Activated CD4-positive, alpha-beta memory T cell treated with anti-CD3 and anti-CD28 coated beads for 36 hours (primary cell): Measurements from ENCODE around the gene BLVRB. TPM values are rescaled to one million over a fixed set of nuclear protein-coding genes. Genes with fewer than 3 reads are reported as not detected.

ENCODE experiments used
- CTCF ChIA-PET: fragments of 350-600 bp; sonication (Branson Sonifier 250); formaldehyde crosslinking; loops from one replicate; lab custom pipeline; 2021; ENCODE audit warnings: antibody characterized with exemption, inconsistent platforms; lab: Charles Lee
- POLR2A ChIA-PET: fragments of 350-600 bp; sonication (Branson Sonifier 250); formaldehyde crosslinking; loops from one replicate; lab custom pipeline; 2021; ENCODE audit warnings: antibody characterized with exemption; lab: Charles Lee
- DNase-seq: peaks from one replicate; pipeline ENCODE4 v3.0.0-alpha.2; 2020
- H3K27ac Mint-ChIP-seq: one replicate; pipeline ENCODE4 v1.8.0; 2021; ENCODE audit warnings: mixed read lengths
- H3K27me3 Mint-ChIP-seq: one replicate; pipeline ENCODE4 v1.8.0; 2021; ENCODE audit warnings: mixed read lengths
- H3K36me3 Mint-ChIP-seq: one replicate; pipeline ENCODE4 v1.8.0; 2021; ENCODE audit warnings: mixed read lengths
- H3K4me1 Mint-ChIP-seq: one replicate; pipeline ENCODE4 v1.8.0; 2021; ENCODE audit warnings: low read depth, mixed read lengths
- H3K4me3 Mint-ChIP-seq: one replicate; pipeline ENCODE4 v1.8.0; 2021; ENCODE audit warnings: mild to moderate bottlenecking, mixed read lengths
- H3K9me3 Mint-ChIP-seq: one replicate; pipeline ENCODE4 v1.8.0; 2021; ENCODE audit warnings: mixed read lengths
- intact Hi-C: fragments of 100-400 bp; cut with micrococcal nuclease; formaldehyde crosslinking; loops from one replicate; pipeline ENCODE4 v1.15.1; 2023
- total RNA-seq, 2 experiments: library from RNA; stranded (reverse); gene quantifications; one replicate each; pipeline ENCODE4 v1.2.3, GENCODE V29; 2021

Gene BLVRB
- 10 to 100 TPM; 34.6 to 37.6 TPM for total RNA-seq

DNA sequence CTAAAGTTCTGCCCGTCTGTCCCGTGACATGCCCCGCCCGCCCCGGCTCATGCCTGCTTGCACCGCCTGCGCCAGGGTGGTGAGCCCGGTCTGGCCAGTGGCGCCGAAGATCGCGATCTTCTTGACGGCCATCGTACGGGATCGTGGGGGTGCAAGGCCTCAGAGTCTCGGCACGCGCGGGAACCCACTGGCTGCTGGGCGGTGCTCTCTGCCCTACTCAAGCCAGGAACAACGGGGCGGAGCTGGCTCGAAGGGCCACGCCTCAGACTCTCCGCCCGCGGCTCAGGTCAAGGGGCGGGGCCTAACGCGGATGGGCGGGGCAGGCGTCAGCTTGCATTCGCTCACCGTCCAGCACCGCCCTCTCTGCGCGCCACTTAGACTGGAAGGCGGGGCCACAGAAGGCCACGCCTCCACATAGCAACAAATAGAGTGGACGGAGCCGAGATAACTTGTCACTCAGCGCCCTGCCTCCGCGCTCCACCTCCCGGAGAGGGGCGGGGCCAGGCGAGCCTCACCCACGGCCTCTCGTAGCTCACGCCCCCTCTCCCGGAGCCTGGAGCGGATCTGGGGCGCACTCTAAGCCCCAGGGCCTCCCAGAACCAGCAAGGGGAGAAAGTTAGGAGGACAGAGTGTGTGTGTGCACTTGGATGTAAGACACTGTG, at the start of gene BLVRB:
Gene BLVRB (minus strand): TSS at position 189 of the 662 bp plus-strand sequence. CDS start 57 bp downstream, at position 132.
- Mint-ChIP-seq H3K27ac (peak within 1 kb of the TSS; percentile 68), H3K27me3 (peaks cover 10% of the 10 kb centered on the region), H3K4me3 (peak within 1 kb of the TSS; percentile 76), H3K9me3 (no peaks in the 10 kb centered on the region), H3K36me3 (peaks cover 5% of the 10 kb centered on the region), H3K4me1 (peaks cover 31% of the 10 kb centered on the region)
- intact Hi-C loops: loop anchor here (1.0 to 10.0 kb wide), 8 partner anchors 11 to 289 kb away; partner anchors contain the start of genes ACTMAP, C19orf47, PLD3 and SERTAD3
- DNase-seq: peak; percentile 100
- ChIA-PET CTCF (interaction anchor here (0.6 to 4.1 kb wide), 15 partner anchors 10 to 169 kb away, joined by 3 to 32 read pairs (median 8); partner anchors contain the start of genes SERTAD1 and SERTAD3), POLR2A (interaction anchor here (0.6 to 4.3 kb wide), 7 partner anchors 10 to 798 kb away, joined by 3 to 20 read pairs (median 4); partner anchors contain the start of genes C19orf47, HNRNPUL1, PLD3 and SERTAD3)

DNA sequence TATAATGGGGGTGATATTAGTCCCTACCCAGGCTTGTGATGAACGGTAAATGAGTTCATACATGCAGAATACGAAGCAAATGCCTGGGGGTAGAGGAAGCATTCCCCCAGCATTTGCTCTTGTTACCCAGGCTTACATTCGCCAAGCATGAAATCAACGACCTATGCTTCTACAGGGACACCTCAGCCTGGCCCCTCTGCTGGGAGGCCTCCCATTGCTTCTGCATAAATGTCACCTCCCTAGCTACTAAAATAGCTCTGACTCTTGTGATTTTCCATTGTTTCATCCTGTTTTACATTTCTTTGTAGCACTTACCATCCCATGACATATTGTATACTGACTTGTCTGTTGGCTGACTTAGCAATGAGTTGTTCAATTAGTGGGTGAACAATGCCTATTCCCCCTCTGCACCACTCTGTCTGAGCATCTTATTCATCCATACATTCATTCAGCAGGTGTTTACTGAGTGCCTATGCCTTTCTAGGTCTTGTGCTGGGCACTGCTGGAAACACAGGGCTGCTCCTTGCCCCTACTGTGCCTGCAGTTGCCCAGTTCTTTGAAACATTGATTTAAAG, 48.3 kb upstream of the BLVRB start:
- Mint-ChIP-seq H3K4me3 (no peak overlapping the region), H3K9me3 (no peaks in the 10 kb centered on the region), H3K36me3 (no peaks in the 10 kb centered on the region), H3K4me1 (peaks cover 4% of the 10 kb centered on the region), H3K27me3 (peaks cover 53% of the 10 kb centered on the region), H3K27ac (no peak overlapping the region)
- DNase-seq: no peak
- ChIA-PET POLR2A (no interaction called here), CTCF (interaction anchor here (1.0 to 2.2 kb wide), 2 partner anchors 8 to 93 kb away, joined by 4 to 7 read pairs; no protein-coding TSS in a partner anchor)
- intact Hi-C loops: no loop called here

DNA sequence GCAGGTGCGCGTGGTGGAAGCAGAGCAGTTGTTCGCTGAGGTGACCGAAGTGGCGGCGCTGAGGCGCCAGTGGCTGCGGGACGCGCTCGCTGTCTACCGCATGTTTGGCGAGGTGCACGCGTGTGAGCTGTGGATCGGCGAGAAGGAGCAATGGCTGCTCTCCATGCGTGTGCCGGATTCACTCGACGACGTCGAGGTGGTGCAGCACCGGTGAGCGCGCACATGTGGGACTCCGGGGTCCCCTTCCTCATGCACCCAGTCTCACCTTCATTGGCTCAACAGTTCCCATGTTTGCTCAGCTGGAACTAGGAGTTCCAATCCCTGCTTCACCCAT, 47.8 kb upstream of the BLVRB start:
- Mint-ChIP-seq H3K4me3 (no peak overlapping the region), H3K4me1 (peaks cover 4% of the 10 kb centered on the region), H3K27me3 (peaks cover 56% of the 10 kb centered on the region), H3K36me3 (no peaks in the 10 kb centered on the region), H3K27ac (no peak overlapping the region), H3K9me3 (no peaks in the 10 kb centered on the region)
- intact Hi-C loops: no loop called here
- CTCF ChIA-PET: interaction anchor here (1.0 to 2.2 kb wide), 3 partner anchors 8 to 93 kb away, joined by 3 to 7 read pairs (median 4); no protein-coding TSS in a partner anchor
- DNase-seq: no peak
- POLR2A ChIA-PET: no interaction called here

DNA sequence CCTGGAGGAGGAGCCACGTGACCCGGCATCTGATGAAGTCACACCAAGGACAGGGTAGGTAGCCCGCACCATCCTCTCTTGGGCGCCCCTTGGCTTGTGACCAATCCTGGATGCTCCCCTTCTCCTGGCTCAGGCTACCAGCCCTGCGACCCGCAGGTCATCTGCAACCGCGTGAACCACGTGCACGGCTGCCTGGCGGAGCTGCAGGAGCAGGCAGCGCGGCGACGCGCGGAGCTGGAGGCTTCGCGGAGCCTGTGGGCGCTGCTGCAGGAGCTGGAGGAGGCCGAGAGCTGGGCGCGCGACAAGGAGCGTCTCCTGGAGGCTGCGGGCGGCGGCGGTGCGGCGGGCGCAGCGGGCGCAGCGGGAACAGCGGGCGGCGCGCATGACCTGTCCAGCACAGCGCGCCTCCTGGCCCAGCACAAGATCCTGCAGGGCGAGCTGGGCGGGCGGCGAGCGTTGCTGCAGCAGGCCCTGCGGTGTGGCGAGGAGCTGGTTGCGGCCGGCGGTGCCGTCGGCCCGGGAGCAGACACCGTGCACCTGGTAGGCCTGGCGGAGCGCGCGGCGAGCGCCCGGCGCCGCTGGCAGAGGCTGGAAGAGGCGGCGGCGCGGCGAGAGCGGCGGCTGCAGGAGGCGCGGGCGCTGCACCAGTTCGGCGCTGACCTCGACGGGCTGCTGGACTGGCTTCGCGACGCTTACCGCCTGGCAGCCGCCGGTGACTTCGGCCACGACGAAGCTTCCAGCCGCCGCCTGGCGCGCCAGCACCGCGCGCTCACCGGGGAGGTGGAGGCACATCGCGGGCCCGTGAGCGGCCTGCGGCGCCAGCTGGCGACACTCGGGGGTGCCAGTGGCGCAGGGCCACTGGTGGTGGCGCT, 47.2 kb upstream of the BLVRB start:
- Mint-ChIP-seq H3K27ac (no peak overlapping the region), H3K36me3 (no peaks in the 10 kb centered on the region), H3K4me1 (peaks cover 4% of the 10 kb centered on the region), H3K4me3 (no peak overlapping the region), H3K9me3 (no peaks in the 10 kb centered on the region), H3K27me3 (peaks cover 54% of the 10 kb centered on the region)
- POLR2A ChIA-PET: no interaction called here
- intact Hi-C loops: no loop called here
- no peak for DNase-seq
- CTCF ChIA-PET: interaction anchor here (1.0 to 2.2 kb wide), 3 partner anchors 9 to 92 kb away, joined by 3 to 7 read pairs (median 4); no protein-coding TSS in a partner anchor

DNA sequence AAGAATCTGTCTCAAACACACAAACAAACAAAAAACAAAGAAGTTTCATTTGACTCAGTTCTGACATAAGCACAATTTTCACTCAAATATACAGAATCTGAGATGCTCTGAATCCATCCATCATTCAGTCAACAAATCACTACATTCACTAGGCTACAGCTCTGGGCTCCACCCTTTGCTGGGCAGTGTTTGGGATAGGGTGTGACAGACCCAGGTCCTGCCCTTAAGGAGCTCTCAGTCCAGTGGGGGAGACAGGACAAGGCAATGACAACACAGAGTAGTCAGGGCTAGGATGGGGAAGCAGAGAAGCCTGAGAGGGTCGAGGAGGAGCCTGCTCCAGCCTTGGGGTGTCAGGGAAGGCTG, 46.5 kb upstream of the BLVRB start:
- POLR2A ChIA-PET: no interaction called here
- Mint-ChIP-seq H3K27me3 (peaks cover 51% of the 10 kb centered on the region), H3K4me3 (no peak overlapping the region), H3K9me3 (no peaks in the 10 kb centered on the region), H3K36me3 (no peaks in the 10 kb centered on the region), H3K4me1 (peaks cover 4% of the 10 kb centered on the region), H3K27ac (no peak overlapping the region)
- CTCF ChIA-PET: interaction anchor here (0.5 to 2.2 kb wide), 2 partner anchors 9 to 92 kb away, joined by 3 to 7 read pairs; no protein-coding TSS in a partner anchor
- intact Hi-C loops: no loop called here
- no peak for DNase-seq

DNA sequence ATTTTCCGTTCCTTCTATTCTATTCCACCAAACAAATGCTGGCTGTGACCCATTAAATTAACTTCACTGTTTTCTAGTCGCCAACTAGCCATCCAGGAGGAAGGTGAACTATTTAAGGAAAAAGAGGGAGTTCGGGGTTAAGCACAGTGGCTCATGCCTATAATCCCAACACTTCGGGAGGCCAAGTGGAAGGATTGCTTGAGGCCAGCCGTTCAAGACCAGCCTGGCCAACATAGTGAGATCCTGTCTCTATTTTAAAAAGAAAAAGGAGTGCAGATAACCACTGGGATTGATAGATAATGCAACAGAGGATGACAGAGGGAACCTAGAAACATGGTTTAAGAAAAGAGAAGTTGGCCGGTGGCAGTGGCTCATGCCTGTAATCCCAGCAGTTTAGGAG, 45.9 kb upstream of the BLVRB start:
- POLR2A ChIA-PET: no interaction called here
- H3K9me3 Mint-ChIP-seq: no peaks in the 10 kb centered on the region
- H3K36me3 Mint-ChIP-seq: no peaks in the 10 kb centered on the region
- H3K27me3 Mint-ChIP-seq: peaks cover 48% of the 10 kb centered on the region
- intact Hi-C loops: no loop called here
- CTCF ChIA-PET: interaction anchor here (0.5 to 2.2 kb wide), 2 partner anchors 10 to 91 kb away, joined by 3 to 7 read pairs; no protein-coding TSS in a partner anchor
- H3K4me3 Mint-ChIP-seq: no peak overlapping the region
- peaks cover 4% of the 10 kb centered on the region for H3K4me1 Mint-ChIP-seq
- no peak overlapping the region for H3K27ac Mint-ChIP-seq
- no peak for DNase-seq

DNA sequence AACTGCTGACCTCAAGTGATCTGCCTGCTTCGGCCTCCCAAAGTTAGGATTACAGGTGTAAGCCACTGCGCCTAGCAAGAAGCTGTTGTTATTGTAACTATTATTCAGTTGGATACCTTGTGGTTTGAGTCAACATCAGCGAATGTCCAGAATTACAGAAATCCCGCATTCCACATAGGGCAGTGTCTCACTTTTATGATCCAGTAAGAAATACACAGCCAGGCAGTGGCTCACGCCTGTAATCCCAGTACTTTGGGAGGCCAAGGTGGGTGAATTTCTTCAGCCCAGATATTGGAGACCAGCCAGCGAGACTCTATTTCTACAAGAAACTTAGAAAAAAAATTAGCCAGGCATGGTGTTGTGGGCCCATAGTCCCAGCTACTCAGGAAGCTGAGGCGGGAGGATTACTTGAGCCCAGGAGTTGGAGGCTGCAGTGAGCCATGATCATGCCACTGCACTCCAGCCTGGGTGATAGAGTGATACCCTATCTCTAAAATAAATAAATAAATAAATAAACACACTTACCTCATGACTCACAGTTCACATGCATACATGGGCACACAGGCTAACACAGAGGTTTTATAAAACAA, 45.1 kb upstream of the BLVRB start:
- Mint-ChIP-seq H3K9me3 (no peaks in the 10 kb centered on the region), H3K4me3 (no peak overlapping the region), H3K36me3 (no peaks in the 10 kb centered on the region), H3K27ac (no peak overlapping the region), H3K4me1 (peaks cover 4% of the 10 kb centered on the region), H3K27me3 (peaks cover 48% of the 10 kb centered on the region)
- intact Hi-C loops: no loop called here
- no peak for DNase-seq
- ChIA-PET POLR2A (interaction anchor here (0.9 kb wide), 1 partner anchor 47 kb away, joined by 4 read pairs; no protein-coding TSS in a partner anchor), CTCF (interaction anchor here (0.6 to 1.8 kb wide), 2 partner anchors 13 to 402 kb away, joined by 3 to 4 read pairs; no protein-coding TSS in a partner anchor)

DNA sequence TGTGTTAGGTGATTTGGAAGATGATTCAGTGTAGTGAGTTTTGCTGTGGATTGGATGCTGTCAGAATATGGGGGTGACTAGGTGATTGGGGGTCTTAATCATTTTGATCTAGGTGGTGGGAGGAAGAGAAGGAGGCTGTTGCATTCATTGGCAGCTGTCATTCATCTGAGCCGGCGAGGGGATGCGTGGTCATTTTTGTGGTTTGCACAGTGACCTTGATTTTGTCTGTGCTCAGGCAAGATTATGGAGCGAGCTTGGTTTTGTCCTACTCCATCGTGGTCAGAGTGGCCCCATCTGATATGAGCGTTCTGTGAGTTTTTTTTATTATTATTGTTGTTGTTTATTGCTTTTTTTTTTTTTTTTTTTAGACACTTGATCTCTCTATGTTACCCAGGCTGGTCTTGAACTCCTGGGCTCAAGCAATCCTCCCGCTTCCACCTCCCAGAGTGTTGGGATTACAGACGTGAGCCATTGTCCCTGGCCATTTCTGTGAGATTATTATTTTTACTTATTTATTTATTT, 43.3 kb upstream of the BLVRB start:
- Mint-ChIP-seq H3K4me1 (peaks cover 4% of the 10 kb centered on the region), H3K27ac (no peak overlapping the region), H3K4me3 (no peak overlapping the region), H3K36me3 (no peaks in the 10 kb centered on the region), H3K27me3 (peaks cover 35% of the 10 kb centered on the region), H3K9me3 (no peaks in the 10 kb centered on the region)
- no peak for DNase-seq
- ChIA-PET CTCF (interaction anchor here (1.8 kb wide), 1 partner anchor 15 kb away, joined by 4 read pairs; no protein-coding TSS in a partner anchor), POLR2A (no interaction called here)
- intact Hi-C loops: no loop called here

DNA sequence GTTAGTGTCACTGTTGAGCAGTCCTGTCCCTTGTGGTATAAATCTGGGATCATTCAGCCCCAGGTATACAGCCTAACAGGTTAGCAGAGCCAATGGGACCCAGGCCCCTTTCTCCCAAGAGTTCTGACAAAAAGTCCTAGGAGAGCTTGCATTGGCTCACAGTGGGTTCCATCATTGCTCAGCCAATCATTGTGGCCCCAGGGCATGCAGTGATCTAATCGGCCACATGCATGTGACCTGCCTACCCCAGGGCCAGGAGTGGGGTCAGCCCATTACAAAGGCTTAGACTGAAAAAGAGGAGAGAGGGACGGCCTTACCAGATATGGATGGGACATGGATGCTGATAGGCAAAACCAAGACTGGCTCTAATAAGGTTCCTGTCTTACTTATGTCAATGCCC, 42.3 kb upstream of the BLVRB start:
- H3K27ac Mint-ChIP-seq: no peak overlapping the region
- H3K36me3 Mint-ChIP-seq: no peaks in the 10 kb centered on the region
- intact Hi-C loops: no loop called here
- POLR2A ChIA-PET: no interaction called here
- H3K9me3 Mint-ChIP-seq: no peaks in the 10 kb centered on the region
- no peak overlapping the region for H3K4me3 Mint-ChIP-seq
- peaks cover 29% of the 10 kb centered on the region for H3K27me3 Mint-ChIP-seq
- peaks cover 4% of the 10 kb centered on the region for H3K4me1 Mint-ChIP-seq
- CTCF ChIA-PET: no interaction called here
- DNase-seq: no peak

DNA sequence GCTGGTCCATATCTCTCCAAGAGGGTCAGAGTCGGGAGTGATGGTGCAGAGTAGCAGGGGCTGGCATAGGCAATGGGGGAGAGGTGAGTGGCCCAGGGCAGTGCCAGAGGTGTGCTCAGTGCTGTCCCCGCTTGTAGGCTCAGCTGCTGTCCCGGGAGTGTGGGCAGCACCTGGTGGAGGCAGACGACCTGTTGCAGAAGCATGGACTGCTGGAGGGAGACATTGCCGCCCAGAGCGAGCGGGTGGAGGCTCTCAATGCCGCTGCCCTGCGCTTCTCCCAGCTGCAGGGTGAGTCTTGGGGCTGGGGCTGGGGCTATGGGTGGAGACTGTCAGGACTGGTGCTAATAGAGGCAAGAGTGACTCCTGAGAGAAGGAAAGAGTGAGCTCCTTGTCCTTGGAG, 40.6 kb upstream of the BLVRB start:
- DNase-seq: no peak
- no peaks in the 10 kb centered on the region for H3K9me3 Mint-ChIP-seq
- intact Hi-C loops: no loop called here
- ChIA-PET CTCF (no interaction called here), POLR2A (no interaction called here)
- H3K36me3 Mint-ChIP-seq: no peaks in the 10 kb centered on the region
- no peaks in the 10 kb centered on the region for H3K4me1 Mint-ChIP-seq
- no peak overlapping the region for H3K27ac Mint-ChIP-seq
- peaks cover 21% of the 10 kb centered on the region for H3K27me3 Mint-ChIP-seq
- no peak overlapping the region for H3K4me3 Mint-ChIP-seq

DNA sequence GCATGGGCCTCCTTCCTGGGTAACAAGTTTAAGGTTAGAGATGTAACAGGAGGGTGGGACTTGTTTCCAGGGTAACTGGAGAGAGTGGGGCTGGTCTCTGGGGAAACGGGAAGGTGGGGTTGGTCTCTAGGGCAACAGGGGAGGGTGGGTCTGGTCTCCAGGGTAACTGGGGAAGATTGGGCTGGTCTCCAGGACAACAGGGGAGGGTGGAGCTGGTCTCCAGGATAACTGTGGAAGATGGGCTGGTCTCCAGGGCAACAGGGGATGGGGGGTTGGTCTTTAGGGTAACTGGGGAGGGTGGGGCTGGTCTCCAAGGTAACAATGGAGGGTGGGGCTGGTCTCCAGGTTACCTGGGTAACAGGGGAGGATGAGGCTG, 37.8 kb upstream of the BLVRB start:
- DNase-seq: no peak
- ChIA-PET POLR2A (no interaction called here), CTCF (no interaction called here)
- no peaks in the 10 kb centered on the region for H3K4me1 Mint-ChIP-seq
- no peak overlapping the region for H3K27ac Mint-ChIP-seq
- H3K4me3 Mint-ChIP-seq: no peak overlapping the region
- intact Hi-C loops: no loop called here
- no peaks in the 10 kb centered on the region for H3K36me3 Mint-ChIP-seq
- no peaks in the 10 kb centered on the region for H3K9me3 Mint-ChIP-seq
- H3K27me3 Mint-ChIP-seq: peaks cover 6% of the 10 kb centered on the region
